T-helper 1 cell treated with Interleukin-12 subunit alpha and Interleukin-12 subunit beta and Interleukin-4 antibody, amounts not matched to agents 30 ng/mL and 1 ng/mL, for 36 hours (primary cell): Measurements from ENCODE around the gene CALCA. TPM values are rescaled to one million over a fixed set of nuclear protein-coding genes. Genes with fewer than 3 reads are reported as not detected.

ENCODE experiments used
- intact Hi-C: fragments of 100-400 bp; cut with micrococcal nuclease; formaldehyde crosslinking; loops from one replicate; pipeline ENCODE4 v1.15.1; 2024
- total RNA-seq: library from RNA; stranded (reverse); gene quantifications from 2 replicates; pipeline ENCODE4 v1.2.3, GENCODE V29; 2022

The CALCA gene
- total RNA-seq, 1 donor from 2014 or later = not detected

DNA sequence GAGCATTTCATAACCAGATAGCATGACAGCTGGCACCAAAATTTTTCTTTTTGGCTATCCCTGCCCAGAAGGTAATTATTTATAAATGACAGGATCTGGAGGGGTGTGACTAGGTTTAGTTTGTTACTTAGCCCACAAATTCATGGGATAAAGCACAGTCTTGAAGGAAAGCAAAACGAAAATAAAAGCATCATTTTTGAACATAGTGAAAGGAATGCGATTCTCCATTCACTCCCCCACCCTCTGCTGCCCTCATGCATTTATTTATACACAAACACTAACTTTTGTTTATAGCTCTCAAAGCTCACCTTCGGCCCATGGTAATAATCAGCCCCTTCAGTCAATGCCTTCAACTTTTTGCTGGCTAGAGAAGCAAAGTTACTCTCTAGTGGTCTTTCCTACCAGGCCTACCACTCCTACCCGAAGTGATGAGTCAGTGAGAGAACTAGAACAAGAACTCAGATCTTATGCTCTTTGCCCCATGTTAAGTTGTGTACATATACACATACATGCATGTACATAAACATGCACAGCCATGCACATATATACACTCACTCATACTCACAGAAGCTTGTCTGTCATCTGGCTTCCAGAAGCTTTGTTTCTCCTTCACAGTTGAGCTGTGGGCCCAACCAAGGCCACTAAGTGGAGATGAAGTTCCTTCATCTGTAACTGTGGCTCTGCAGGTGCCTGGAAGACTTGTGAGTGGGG lies 22.6 kb downstream of the CALCA start:
- intact Hi-C loops = no loop called here

DNA sequence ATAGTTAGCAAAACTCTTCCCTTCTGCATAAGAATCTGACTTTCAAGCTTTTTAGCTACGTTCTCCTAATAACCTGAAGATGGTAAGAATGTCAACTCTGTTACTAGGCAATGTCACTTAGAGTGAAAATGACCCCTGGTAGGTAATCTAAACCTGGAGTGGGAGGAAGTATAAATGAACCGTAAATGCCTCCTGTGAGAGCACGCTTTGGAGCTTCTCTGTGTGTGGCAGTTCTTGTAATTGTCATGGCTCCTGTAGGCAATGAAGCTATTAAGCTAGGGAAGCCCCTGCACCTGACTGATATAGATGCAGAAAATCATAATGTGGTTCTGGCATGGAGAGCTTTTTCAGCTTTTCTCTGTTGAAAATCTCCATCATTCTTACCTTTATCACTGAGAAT lies 29.4 kb downstream of the CALCA start:
- intact Hi-C loops = no loop called here

DNA sequence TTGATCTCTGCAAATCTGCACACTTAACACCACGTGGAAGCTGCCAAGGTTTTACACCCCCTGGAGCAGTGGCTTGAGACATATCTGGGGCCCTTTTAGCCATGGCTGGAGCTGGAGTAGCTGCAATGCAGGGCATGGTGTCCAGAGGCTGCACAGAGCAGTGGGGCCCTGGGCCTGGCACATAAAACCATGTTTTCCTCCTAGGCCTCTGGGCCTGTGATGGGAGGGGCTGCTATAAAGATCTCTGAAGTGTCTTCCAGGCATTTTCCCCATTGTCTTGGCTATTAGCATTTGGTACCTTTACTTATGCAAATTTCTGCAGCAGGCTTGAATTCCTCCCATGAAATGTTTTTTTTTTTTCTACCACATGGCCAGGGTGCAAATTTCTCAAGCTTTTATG lies 33.2 kb downstream of the CALCA start:
- intact Hi-C loops = no loop called here

DNA sequence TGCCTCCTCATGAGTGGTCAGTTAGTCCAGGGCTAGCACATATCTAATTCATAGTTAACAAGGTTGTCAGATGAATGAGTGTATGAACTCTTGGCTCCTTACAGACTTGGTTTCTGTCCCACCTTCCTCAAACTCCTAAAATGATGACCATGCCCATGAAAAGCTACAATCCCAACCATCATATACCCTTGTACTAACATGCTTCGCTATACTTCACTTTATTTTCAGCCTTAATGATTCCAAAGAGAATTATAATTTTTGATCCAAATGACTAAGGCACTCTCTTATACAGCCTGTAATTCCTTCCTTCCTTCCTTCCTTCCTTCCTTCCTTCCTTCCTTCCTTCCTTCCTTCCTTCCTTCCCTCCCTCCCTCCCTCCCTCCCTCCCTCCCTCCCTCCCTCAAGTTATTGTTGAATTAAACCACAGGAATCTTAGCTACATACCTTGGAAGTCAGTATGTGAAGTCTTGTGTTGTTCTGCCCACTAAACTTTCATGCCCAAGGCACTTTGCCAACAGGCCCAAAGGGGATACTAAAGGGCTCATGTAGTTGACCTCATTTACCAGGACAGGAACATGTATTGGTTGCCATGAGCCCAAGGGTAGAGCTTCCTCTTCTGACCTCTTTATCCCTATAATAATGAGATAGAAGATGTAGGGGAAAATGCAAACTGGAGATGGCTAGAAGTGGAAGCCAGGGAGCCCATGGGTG lies 37.4 kb downstream of the CALCA start:
- intact Hi-C loops = no loop called here

DNA sequence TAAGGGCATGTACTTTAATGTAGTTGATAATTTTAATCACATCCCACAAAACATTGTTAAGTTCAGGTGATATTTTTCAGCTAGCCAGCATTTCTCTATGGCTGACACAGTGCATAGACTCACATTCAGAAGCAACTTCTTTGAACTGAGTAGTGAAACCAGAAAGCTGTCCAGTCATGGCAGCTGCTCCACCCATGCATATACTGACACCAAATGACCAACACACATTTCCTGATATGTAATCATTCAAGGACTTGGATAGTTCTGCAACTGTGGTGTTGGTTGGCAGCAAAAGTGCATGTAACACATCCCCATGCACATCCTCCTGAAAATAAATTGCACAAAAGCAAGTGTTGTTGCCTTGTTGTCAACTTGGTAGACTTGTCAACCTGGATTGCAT lies 39.7 kb downstream of the CALCA start:
- intact Hi-C loops = no loop called here

DNA sequence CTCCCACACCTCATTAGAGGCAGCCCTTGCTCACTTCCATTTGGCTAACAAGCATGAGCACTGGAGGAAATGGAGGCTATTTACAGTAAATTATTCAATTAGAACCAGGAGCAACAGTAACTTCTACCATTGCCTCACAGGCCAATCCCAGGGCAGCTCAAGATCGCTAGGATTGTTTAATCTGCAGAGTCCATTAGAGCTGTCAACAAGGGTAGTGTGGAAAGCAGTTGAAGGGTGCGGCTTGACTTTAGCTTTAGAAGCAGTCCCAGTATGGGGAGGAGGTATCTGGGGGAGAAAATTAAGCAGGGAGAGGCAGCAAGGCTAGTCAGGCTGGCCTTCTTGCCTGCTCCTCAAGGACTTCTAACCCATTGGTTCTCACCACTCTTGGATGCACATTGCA lies 41.8 kb downstream of the CALCA start:
- intact Hi-C loops = no loop called here

DNA sequence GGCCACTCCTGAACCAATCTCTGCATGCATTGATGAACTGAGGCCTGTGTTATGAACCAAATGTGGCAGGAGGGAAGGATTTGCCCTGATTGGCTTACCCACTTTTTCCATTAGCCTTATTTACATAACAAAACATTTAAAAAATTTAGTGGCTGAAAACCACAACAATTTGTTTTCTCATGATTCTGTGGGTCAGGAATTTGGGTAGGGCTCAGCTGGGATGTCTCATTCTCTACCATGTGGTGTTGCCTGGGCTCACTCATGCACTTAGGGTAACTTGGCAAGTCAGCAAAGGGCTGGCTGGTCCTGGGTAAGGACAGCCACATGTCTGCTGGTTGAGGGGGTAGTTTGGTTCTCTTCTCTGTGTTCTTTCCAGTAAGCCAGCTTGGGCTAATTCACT lies 45.0 kb downstream of the CALCA start:
- intact Hi-C loops = no loop called here

DNA sequence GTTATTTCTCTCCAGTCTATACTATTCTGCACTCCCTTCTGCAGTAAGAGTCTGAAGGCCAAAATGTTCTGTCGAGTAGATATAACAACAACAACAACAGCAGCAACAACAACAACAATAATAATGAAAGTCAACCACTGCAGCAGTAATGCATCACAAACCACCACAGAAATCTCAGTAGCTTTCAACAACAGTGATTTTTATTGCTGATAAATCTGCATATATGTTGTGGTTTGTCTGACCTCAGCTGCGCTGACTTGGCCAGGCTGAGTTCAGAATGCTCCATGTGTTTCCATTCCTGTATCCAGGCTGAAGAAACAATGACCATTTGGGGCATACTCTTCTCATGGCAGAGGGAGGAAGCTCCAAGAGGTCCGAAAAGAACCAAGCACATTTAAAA lies 47.8 kb downstream of the CALCA start:
- intact Hi-C loops = no loop called here

Other genes starting within 250 kb of the CALCA start
- gene CYP2R1, start 80.1 kb downstream of the CALCA start, total RNA-seq = 9.9 and 11.3 TPM in 2 replicates
- 1.7 and 1.8 TPM in 2 replicates for gene CALCB, start 101.2 kb upstream of the CALCA start, total RNA-seq
- 0.63 and 1.0 TPM in 2 replicates for gene INSC, start 142.6 kb upstream of the CALCA start, total RNA-seq